SK-N-SH treated with all-trans-retinoic acid at 6 μM for 48 hours (cell line): ENCODE results near the gene CPPED1.
"Not testable (repeated sequence)": the region's sequence is repeated elsewhere in the genome, so short reads cannot be mapped to it uniquely, and the experiment has no call there.

ENCODE experiments used
- PPARA ChIP-seq: fragments of 250-450 bp; sonication (Bioruptor Pico); IDR thresholded peaks from 2 replicates; pipeline ENCODE4 v1.5.0; 2020; ENCODE audit warnings: mild to moderate bottlenecking, borderline replicate concordance
- RARB ChIP-seq: fragments of 250-450 bp; sonication (Bioruptor Pico); IDR thresholded peaks from 2 replicates; pipeline ENCODE4 v1.8.0; 2021; ENCODE audit warnings: mild to moderate bottlenecking, moderate library complexity
- ZNF70 ChIP-seq: fragments of 450-650 bp; formaldehyde crosslinking; IDR thresholded peaks from 2 replicates; pipeline ENCODE4 v1.5.0; 2020; ENCODE audit warnings: mild to moderate bottlenecking, moderate library complexity

DNA sequence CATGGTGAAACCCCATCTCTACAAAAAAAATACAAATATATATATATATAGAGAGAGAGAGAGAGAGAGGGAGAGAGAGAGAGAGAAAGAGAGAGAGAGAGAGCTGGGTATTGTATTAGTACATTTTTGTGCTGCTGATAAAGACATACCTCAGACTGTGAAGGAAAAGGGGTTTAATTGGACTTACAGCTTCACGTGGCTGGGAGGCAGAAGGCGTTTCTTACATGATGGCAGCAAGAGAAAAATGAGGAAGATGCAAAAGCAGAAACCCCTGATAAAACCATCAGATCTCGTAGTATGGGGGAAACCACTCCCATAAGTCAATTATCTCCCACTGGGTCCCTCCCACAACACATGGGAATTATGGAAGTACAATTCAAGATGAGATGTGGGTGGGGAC lies 37.5 kb downstream of the CPPED1 start:
- not testable (repeated sequence) for TF ChIP-seq PPARA, RARB, ZNF70 (CRISPR knock-in tag)
